ENCODE data around the gene MS4A1. TPM values are rescaled to one million over a fixed set of nuclear protein-coding genes. Genes with fewer than 3 reads are reported as not detected.

MS4A1 gene
- total RNA-seq, 2 donors from 2014 or later = 1.6 TPM

- H3K27ac Mint-ChIP-seq = no peak overlapping the region
- peaks cover 19% of the 10 kb centered on the region for H3K27me3 Mint-ChIP-seq (ENCODE audit: low read depth)
- no peak overlapping the region for H3K4me3 Mint-ChIP-seq
- DNase-seq (no peak), ATAC-seq (replicated peaks in 1 of 2) (no peak)
- peaks cover 0 to 8% of the 10 kb centered on the region in 2 donors for H3K9me3 Mint-ChIP-seq
- no peaks in the 10 kb centered on the region for H3K4me1 Mint-ChIP-seq (ENCODE audit: low read depth)
- H3K36me3 Mint-ChIP-seq (ENCODE audit: insufficient read depth in 2 of 2) = peaks cover 0 to 2% of the 10 kb centered on the region in 2 donors
Measured at GRCh38 chr11:60511393-60511792, 55.7 kb downstream of the MS4A1 start.

DNA sequence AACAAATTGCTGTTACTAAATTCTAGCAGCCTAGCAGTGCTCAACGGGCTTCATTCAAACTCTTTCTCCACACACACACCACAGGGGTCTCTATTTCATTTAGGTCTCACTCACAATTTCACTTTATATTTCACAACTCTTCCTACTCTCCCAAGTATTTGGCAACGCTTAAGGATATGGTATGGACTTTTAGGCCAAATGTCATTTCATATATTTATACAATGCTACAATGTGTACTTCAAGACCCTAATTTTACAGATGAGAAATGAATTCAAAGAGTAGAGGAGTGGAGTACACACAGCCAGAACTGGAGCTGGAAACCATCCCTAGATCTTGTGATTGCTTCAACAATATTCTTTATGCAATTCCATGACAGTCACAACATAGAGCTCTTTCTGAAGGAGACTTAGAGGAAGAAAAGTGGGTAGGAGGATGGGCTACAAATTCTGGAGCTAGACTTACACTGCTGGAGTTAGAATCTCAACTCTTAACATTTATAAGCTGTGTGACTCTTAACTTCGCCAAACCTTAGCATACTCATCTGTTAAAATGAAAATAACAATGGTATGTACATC lies 57.1 kb downstream of the MS4A1 start:
- no peak for ATAC-seq (replicated peaks in 1 of 2)
- no peak overlapping the region for H3K4me3 Mint-ChIP-seq
- DNase-seq = no peak
- no peak overlapping the region for H3K27ac Mint-ChIP-seq
- H3K9me3 Mint-ChIP-seq = peaks cover 0 to 7% of the 10 kb centered on the region in 2 donors
- H3K4me1 Mint-ChIP-seq (ENCODE audit: low read depth) = no peaks in the 10 kb centered on the region
- peaks cover 0 to 2% of the 10 kb centered on the region in 2 donors for H3K36me3 Mint-ChIP-seq (ENCODE audit: insufficient read depth in 2 of 2)
- H3K27me3 Mint-ChIP-seq (ENCODE audit: low read depth) = peaks cover 7% of the 10 kb centered on the region

- Mint-ChIP-seq H3K36me3 (ENCODE audit: insufficient read depth in 2 of 2) (peaks cover 0 to 2% of the 10 kb centered on the region in 2 donors), H3K27me3 (ENCODE audit: low read depth) (peaks cover 9% of the 10 kb centered on the region), H3K4me1 (ENCODE audit: low read depth) (no peaks in the 10 kb centered on the region), H3K9me3 (peaks cover 0 to 2% of the 10 kb centered on the region in 2 donors), H3K4me3 (no peak overlapping the region), H3K27ac (no peak overlapping the region)
- ATAC-seq (replicated peaks in 1 of 2) (no peak), DNase-seq (no peak)
Measured at GRCh38 chr11:60513496-60514460, 58.1 kb downstream of the MS4A1 start.

DNA sequence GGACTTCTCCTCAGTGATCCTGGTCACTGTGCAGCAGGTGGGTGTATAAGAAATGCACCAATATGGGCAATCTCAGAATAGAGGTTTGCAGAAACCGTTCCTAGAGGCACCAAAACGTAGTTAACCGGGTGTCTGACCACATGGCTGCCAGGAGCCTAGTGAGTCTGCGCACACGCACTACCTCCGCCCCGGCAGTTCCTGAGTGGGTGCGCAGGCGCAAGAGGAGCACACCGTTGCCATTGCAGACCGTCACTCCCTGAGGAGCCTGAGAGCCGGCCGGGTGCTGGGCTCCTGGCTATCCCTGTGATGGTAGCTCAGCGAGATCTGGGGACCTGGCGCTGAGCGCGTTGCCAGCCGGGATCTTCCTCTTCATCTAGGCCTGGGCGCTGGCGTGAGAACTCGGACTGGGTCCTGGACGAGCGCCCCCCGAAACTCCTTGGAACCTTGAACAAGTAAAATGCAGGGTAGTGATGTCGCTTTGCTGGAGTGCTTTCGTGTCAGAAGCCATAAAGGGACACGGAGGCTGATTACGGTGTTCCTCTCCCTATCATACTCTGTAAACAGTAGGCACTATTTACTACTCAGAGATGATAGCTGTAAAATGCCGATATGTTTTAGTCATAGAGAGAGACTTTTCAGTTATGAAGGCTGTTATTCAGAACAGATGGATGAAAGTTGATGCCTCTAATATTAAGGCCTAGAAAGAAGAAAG lies 59.7 kb downstream of the MS4A1 start, which contains the start of gene MS4A13:
Gene MS4A13, plus strand, starts transcription at position 249 of the 712 bp plus-strand sequence. CDS start 2,692 bp downstream, outside the sequence.
- no peaks in the 10 kb centered on the region for H3K4me1 Mint-ChIP-seq (ENCODE audit: low read depth)
- no peaks in the 10 kb centered on the region for H3K36me3 Mint-ChIP-seq (ENCODE audit: insufficient read depth in 2 of 2)
- ATAC-seq (replicated peaks in 1 of 2) = no peak
- DNase-seq = no peak
- H3K27ac Mint-ChIP-seq = no peak within 1 kb of the TSS
- peaks cover 20% of the 10 kb centered on the region for H3K27me3 Mint-ChIP-seq (ENCODE audit: low read depth)
- H3K9me3 Mint-ChIP-seq = peaks cover 0 to 6% of the 10 kb centered on the region in 2 donors
- no peak within 1 kb of the TSS for H3K4me3 Mint-ChIP-seq

Other genes starting within 250 kb of the MS4A1 start
- gene MS4A4E, start 212.7 kb upstream of the MS4A1 start, total RNA-seq = not detected
- gene MS4A4A, start 175.2 kb upstream of the MS4A1 start, total RNA-seq = not detected
- not detected for gene MS4A6E, start 128.6 kb upstream of the MS4A1 start, total RNA-seq
- not detected for gene MS4A7, start 77.3 kb upstream of the MS4A1 start, total RNA-seq
- not detected for gene MS4A14, start 59.4 kb upstream of the MS4A1 start, total RNA-seq
- not detected for gene MS4A5, start 26.3 kb upstream of the MS4A1 start, total RNA-seq
- not detected for gene MS4A12, start 36.9 kb downstream of the MS4A1 start, total RNA-seq
- not detected for gene MS4A13, start 59.5 kb downstream of the MS4A1 start, total RNA-seq
- not detected for gene MS4A8, start 243.8 kb downstream of the MS4A1 start, total RNA-seq

Measured in activated T-cell treated with anti-CD3 and anti-CD28 coated beads, Interleukin-2, amount 50 U/mL, for 72 hours (primary cell).